Calu3 (cell line): ENCODE results near the gene PPP2R2B. TPM values are rescaled to one million over a fixed set of nuclear protein-coding genes. Genes with fewer than 3 reads are reported as not detected.

Source experiments
- BruUV-seq: library from RNA; stranded (reverse); fragments of 400-500 nt; replicated peaks from 2 replicates; lab custom pipeline; 2021; lab: Mats Ljungman, UMichigan
- CTCF ChIA-PET: fragments of 300-600 bp; sonication (Branson Sonifier 250); formaldehyde crosslinking; loops from one replicate; lab custom pipeline; 2022; ENCODE audit warnings: antibody characterized with exemption; lab: Charles Lee
- DNase-seq: peaks from one replicate; pipeline ENCODE4 v3.0.0; 2022
- H3K27ac Mint-ChIP-seq: one replicate; pipeline ENCODE4 v1.8.0; 2022; ENCODE audit warnings: mixed read lengths; ENCODE audit not compliant: unreplicated experiment
- H3K27me3 Mint-ChIP-seq: one replicate; pipeline ENCODE4 v1.8.0; 2022; ENCODE audit warnings: mixed read lengths; ENCODE audit not compliant: unreplicated experiment
- H3K36me3 Mint-ChIP-seq: one replicate; pipeline ENCODE4 v1.8.0; 2022; ENCODE audit warnings: mild to moderate bottlenecking, moderate library complexity, mixed read lengths; ENCODE audit not compliant: insufficient read depth, unreplicated experiment
- H3K4me1 Mint-ChIP-seq: one replicate; pipeline ENCODE4 v1.8.0; 2022; ENCODE audit warnings: mild to moderate bottlenecking, low read depth, mixed read lengths; ENCODE audit not compliant: unreplicated experiment
- H3K4me3 Mint-ChIP-seq: one replicate; pipeline ENCODE4 v1.8.0; 2022; ENCODE audit warnings: mild to moderate bottlenecking, low read depth, moderate library complexity, mixed read lengths; ENCODE audit not compliant: unreplicated experiment
- H3K9me3 Mint-ChIP-seq: one replicate; pipeline ENCODE4 v1.8.0; 2022; ENCODE audit warnings: low read depth, mixed read lengths; ENCODE audit not compliant: unreplicated experiment
- CTCF ChIP-seq: fragments of 200-600 bp; IDR thresholded peaks from one replicate; pipeline ENCODE4 v1.8.0; 2022; ENCODE audit warnings: antibody characterized with exemption; ENCODE audit not compliant: unreplicated experiment
- intact Hi-C: fragments of 100-400 bp; cut with micrococcal nuclease; formaldehyde crosslinking; loops from one replicate; pipeline ENCODE4 v1.10.0; 2022; ENCODE audit not compliant: unreplicated experiment
- total RNA-seq: library from RNA; stranded (reverse); gene quantifications from 2 replicates; pipeline ENCODE4 v1.2.3, GENCODE V29; 2022

The PPP2R2B gene
- total RNA-seq, 1 experiment from 2014 or later = not detected

- DNase-seq = no peak
- no peaks in the 10 kb centered on the region for H3K36me3 Mint-ChIP-seq
- H3K27ac Mint-ChIP-seq = no peak overlapping the region
- H3K4me1 Mint-ChIP-seq = peaks cover 10% of the 10 kb centered on the region
- BruUV-seq = no TSS peak
- CTCF ChIA-PET = no interaction called here
- TF ChIP-seq CTCF = no peak
- no peak overlapping the region for H3K4me3 Mint-ChIP-seq
- intact Hi-C loops = no loop called here
- H3K27me3 Mint-ChIP-seq = peaks cover 35% of the 10 kb centered on the region
- no peaks in the 10 kb centered on the region for H3K9me3 Mint-ChIP-seq
These were observed 202.9 kb downstream of the PPP2R2B start for GRCh38 chr5:146675636-146676035.

GRCh38 chr5:146672866-146673265 lies 205.7 kb downstream of the PPP2R2B start:
- CTCF ChIA-PET = no interaction called here
- Mint-ChIP-seq H3K9me3 (no peaks in the 10 kb centered on the region), H3K4me3 (no peak overlapping the region), H3K27ac (no peak overlapping the region), H3K27me3 (peaks cover 35% of the 10 kb centered on the region), H3K4me1 (peaks cover 10% of the 10 kb centered on the region), H3K36me3 (no peaks in the 10 kb centered on the region)
- DNase-seq = no peak
- BruUV-seq = no TSS peak
- intact Hi-C loops = no loop called here
- TF ChIP-seq CTCF = no peak

GRCh38 chr5:146671561-146672295 lies 206.8 kb downstream of the PPP2R2B start:
- intact Hi-C loops = no loop called here
- BruUV-seq = no TSS peak
- H3K4me1 Mint-ChIP-seq = peaks cover 10% of the 10 kb centered on the region
- no peaks in the 10 kb centered on the region for H3K9me3 Mint-ChIP-seq
- CTCF ChIA-PET = no interaction called here
- H3K36me3 Mint-ChIP-seq = no peaks in the 10 kb centered on the region
- no peak overlapping the region for H3K4me3 Mint-ChIP-seq
- H3K27ac Mint-ChIP-seq = no peak overlapping the region
- no peak for TF ChIP-seq CTCF
- no peak for DNase-seq
- H3K27me3 Mint-ChIP-seq = peaks cover 31% of the 10 kb centered on the region

- intact Hi-C loops = no loop called here
- Mint-ChIP-seq H3K27ac (no peak overlapping the region), H3K4me3 (no peak overlapping the region), H3K27me3 (peaks cover 14% of the 10 kb centered on the region), H3K9me3 (no peaks in the 10 kb centered on the region), H3K4me1 (peaks cover 10% of the 10 kb centered on the region), H3K36me3 (no peaks in the 10 kb centered on the region)
- TF ChIP-seq CTCF = no peak
- CTCF ChIA-PET = no interaction called here
- BruUV-seq = no TSS peak
- no peak for DNase-seq
These were observed 208.9 kb downstream of the PPP2R2B start for GRCh38 chr5:146669656-146670055.
